ENCODE data around the gene CPXM2.

GRCh38 chr10:123783296-123783695 is 108.3 kb downstream of the CPXM2 start:
- TF ChIP-seq TAF1 (IDR thresholded peaks at IDR 0.05; ENCODE audit: borderline replicate concordance, low read depth, low read length) = no peak
- TF ChIP-seq CTCF (IDR thresholded peaks at IDR 0.05) = no peak

Data from SK-N-SH (cell line).